ENCODE results near the gene MAP3K4.

Gene MAP3K4

GRCh38 chr6:161152907-161153662, 161.5 kb downstream of the MAP3K4 start:
- no peak for DNase-seq

GRCh38 chr6:161153725-161154124, 162.2 kb downstream of the MAP3K4 start:
- no peak for DNase-seq

GRCh38 chr6:161154796-161155335, 163.3 kb downstream of the MAP3K4 start:
- no peak for DNase-seq

GRCh38 chr6:161161121-161161520, 169.6 kb downstream of the MAP3K4 start:
- no peak for DNase-seq

- DNase-seq: no peak
Measured at GRCh38 chr6:161161889-161162624, 170.5 kb downstream of the MAP3K4 start.

GRCh38 chr6:161162722-161163121, 171.2 kb downstream of the MAP3K4 start:
- no peak for DNase-seq

GRCh38 chr6:161163466-161164181, 172.1 kb downstream of the MAP3K4 start:
- DNase-seq: no peak

- no peak for DNase-seq
Measured at GRCh38 chr6:161164182-161164625, 172.6 kb downstream of the MAP3K4 start.

GRCh38 chr6:161166176-161166575, 174.6 kb downstream of the MAP3K4 start:
- DNase-seq: no peak

GRCh38 chr6:161166677-161167076, 175.1 kb downstream of the MAP3K4 start:
- DNase-seq: no peak
